Umbilical cord (tissue), 2 donors: ENCODE results near the gene TINAG. TPM values are rescaled to one million over a fixed set of nuclear protein-coding genes. Genes with fewer than 3 reads are reported as not detected.
"Not testable (repeated sequence)": the region's sequence is repeated elsewhere in the genome, so short reads cannot be mapped to it uniquely, and the experiment has no call there.

Experiments used
- DNase-seq: peaks from one replicate; pipeline ENCODE4 v3.0.0-alpha.2; 2015; ENCODE audit warnings: low spot score
- total RNA-seq: library from RNA; depleted of rRNA; stranded (reverse); fragments of >200 nt; gene quantifications from one replicate; pipeline ENCODE4 v1.2.3, GENCODE V29; 2014; ENCODE audit warnings: low replicate concordance; ENCODE audit not compliant: insufficient read depth

TINAG gene
- total RNA-seq, 1 donor from 2014 or later = 0.24 TPM

DNA sequence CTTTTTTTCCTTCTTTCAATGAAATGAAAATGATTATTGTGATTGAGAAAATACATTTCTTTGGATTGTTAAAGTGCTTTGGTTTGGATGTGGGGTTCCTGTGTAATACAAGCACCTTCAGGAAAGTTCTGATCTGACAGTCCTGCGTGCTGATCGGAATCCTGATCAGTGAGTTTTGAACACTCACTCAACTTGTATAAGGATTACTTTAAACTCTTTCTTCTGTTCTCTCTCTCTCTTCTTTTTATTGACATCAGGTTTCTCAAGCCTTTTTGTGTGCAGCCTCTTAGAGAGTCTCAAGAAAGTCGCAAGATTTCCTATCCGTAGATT lies 710 bp downstream of the TINAG start:
- DNase-seq = no peak

DNA sequence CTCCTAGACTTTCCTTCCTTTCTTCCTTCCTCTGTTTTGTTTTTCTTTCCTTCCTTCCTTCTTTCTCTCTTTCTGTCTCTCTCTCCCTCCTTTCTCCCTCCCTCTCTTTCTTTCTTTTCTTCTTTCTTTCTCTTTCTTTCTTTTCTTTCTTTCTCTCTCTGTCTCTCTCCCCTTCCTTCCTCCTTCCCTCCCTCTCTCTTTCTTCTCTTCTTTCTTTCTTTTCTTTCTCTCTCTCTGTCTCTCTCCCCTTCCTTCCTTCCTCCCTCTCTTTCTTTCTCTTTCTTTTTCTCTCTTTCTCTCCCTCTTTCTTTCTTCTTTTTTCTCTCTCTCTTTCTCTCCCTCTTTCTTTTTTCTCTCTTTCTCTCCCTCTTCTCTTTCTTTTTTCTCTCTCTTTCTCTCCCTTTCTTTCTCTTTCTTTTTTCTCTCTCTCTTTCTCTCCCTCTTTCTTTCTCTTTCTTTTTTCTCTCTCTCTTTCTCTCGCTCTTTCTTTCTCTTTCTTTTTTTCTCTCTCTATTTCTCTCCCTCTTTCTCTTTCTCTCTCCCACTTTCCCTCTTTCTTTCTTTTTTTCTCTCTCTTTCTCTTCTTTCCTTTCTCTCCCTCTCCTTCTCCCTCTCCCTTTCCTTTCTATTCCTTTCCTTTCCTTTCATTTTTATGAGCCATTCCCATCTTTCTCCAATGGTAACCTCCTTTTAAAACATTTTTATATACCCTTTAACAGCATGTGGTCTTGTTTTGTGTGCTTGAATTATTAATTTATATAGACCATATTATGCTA lies 2.3 kb downstream of the TINAG start:
- DNase-seq = no peak

DNA sequence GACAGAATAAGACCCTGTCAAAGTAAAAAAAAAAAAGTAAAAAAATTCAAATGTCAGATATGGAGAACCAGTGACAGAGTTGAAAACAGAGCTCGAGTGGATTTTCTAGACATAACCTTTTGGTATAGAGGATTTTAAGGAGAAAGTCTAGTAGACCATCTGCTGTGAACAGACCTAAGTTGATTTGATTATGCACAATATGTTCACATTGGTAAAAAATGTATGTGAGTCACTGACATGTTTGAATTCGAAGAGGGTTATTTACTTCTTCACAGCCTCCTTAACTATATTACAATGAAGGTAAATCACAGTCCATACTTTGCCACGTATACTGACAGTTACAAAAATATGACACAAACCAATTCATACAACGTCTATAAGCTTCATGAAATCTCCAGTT lies 7.4 kb downstream of the TINAG start:
- DNase-seq = no peak

DNA sequence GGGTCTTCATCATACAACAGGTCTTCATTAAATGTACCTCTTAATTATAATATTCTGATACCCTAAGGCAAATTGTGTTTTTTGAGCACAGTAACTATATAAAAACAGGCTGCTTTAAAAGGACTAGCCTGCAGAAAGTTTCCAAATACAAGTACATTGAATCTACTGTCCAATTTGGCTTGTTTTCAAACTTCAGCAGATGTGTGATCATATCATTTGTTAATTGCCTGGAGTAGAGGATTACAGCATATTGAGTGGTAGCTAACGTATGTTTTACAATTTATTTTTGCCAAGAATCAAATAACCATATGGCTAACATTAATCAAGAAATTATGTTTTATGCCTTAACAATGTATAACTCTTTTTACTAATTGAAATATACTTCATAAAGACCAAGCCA lies 12.6 kb downstream of the TINAG start:
- no peak for DNase-seq

DNA sequence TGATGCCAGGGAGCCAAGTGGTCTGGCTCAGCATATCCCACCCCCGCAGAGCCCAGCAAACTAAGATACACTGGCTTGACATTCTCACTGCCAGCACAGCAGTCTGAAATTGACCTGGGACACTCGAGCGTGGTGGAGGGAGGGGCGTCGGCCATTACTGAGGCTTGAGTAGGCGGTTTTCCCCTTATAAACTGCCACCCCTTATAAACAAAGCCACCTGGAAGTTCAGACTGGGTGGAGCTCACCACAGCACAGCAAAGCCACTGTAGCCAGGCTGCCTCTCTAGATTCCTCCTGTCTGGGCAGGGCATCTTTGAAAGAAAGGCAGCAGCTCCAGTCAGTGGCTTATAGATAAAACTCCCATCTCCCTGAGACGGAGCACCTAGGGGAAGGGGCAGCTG lies 19.4 kb downstream of the TINAG start:
- no peak for DNase-seq

DNA sequence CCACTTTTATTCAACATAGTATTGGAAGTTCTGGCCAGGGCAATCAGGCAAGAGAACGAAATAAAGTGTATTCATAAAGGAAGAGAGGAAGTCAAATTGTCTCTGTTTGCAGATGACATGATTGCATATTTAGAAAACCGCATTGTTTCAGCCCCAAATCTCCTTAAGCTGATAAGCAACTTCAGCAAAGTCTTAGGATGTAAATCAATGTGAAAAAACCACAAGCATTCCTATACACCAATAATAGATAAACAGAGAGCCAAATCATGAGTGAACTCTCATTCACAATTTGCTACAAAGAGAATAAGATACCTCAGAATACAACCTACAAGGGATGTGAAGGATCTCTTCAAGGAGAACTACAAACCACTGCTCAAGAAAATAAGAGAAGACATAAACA lies 23.3 kb downstream of the TINAG start:
- not testable (repeated sequence) for DNase-seq

DNA sequence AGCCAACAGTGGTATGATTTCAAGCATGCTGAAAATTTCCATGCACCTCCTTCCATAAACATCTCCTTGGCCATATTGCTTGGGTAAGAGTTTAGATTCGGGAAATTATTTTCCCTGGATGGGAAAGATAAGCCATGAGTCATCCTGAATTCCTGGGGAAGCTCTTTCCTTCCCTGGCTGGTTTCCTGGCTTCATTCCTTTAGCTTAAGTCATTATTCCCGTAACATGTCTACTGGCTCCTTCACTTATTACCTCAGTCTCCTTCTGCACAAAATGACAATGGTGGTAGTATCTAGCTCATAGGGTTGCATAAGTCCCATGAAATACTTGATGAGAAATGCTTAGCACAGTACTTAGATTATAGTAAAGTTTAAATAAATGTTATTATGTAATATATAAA lies 27.6 kb downstream of the TINAG start:
- DNase-seq = peak; percentile 47

DNA sequence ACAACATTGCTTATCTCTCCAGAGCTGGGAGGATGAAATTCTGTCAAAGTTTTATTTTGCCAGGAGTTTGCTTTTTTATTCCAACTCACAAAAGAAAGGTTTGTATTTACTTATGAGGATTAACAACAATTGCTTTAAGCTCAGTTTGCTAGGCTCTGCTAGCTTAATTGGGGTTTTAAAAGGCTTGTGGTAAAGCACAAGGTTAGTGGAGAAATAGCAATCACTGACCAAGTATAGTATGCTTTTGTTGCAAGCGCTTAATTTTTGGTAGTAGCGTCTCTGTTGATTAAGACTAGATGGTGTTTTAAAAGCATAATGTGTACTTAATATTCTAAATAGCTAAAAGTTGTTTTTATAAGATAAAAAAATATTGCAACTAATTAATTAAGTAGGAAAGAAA lies 45.7 kb downstream of the TINAG start:
- DNase-seq = no peak

DNA sequence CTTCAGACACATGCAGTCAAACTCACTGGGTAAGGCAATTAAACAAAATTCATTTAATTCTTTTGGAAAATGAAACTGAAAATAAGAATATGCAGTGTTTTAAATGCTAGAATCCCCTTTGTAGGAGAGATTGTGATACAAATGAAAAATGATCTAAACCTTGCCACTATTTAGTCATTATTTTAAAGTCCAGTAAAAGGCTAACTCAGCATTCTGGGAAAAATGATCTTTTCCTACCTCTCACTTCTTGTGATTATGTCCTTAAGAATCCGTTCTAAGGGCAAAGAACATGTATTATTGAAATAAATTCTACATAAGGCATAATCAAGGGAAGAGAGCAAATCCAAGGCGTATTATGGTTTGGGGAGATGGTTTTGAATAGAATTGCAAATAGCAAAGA lies 46.4 kb downstream of the TINAG start:
- no peak for DNase-seq

DNA sequence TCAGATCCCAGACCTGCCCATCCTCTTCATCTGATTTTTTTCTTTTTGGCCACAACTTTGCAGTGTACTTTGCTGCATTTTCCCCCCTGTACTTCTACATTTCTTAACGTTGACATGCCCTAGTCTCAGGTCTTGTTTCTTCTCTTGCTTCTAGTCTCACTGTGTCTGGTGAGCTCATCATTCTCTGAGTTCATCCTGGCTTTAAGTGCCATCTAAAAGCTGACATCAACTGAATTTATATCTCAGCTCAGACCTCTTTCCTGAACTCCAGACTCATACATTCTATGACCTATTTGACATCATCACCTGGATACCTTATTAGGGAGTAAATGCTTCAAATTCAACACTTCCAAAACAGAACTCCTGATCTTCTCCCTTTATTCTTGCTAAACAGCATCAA lies 48.9 kb downstream of the TINAG start:
- no peak for DNase-seq

DNA sequence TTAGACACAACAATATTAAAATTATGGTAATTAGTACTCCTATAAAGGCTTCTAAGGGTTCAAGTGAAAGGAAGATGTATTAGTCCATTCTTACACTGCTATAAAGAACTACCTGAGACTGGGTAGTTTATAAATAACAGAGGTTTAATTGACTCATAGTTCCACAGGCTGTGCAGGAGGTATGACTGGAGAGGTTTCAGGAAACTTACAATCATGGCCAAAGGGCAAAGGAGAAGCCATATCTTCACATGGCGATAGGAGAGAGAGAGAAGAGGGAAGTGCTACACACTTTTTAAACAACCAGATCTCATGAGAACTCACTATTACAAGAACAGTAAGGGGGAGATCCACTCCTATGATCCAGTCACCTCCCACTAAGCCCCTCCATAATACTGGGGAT lies 52.9 kb downstream of the TINAG start:
- no peak for DNase-seq

DNA sequence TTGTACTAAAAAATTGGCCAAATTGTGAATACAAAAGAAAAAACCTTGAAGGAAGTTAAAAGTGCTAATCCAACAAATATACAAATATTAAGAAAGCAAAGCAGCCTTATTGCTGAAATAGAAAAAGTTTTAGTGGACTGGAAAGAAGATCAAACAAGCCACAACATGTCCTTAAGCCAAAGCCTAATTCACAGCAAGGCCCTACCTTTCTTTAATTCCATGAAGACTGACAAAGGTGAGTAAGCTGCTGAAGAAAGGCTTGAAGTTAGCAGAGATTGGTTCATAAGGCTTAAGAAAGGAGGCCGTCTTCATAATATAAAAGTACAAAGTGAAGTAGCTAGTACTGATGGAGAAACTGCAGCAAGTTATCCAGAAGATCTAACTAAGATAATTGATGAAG lies 53.5 kb downstream of the TINAG start:
- no peak for DNase-seq

DNA sequence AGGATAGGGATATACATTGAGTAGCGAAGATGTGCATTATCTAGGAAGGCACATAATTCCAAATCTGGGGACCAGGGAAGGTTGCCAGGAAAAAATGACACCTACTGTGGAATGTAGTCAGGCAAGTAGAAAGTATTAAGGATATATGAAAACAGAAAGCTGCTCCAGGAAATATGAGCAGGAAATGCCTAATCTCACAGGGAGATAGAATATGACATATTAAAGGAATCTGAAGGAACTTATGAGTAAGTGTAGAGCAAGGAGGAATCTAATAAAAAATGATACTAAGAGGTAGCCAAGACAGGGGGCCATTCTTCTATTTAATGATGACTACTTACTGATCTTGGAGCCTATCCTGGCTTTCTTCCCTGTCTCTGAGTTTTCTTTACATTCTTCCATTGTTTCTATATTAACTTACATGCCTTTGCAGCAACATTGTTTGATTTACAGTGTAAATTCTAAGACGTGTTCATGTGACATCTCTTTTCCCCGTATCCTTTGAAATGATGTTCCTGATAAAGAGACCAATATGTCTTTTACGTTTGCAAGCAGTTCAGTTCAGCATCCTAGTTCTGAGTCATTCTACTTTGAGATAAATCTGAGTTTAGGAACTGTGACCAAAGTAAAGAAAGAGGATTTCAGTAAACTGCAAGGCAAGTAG lies 58.6 kb downstream of the TINAG start:
- DNase-seq = peak; percentile 38

DNA sequence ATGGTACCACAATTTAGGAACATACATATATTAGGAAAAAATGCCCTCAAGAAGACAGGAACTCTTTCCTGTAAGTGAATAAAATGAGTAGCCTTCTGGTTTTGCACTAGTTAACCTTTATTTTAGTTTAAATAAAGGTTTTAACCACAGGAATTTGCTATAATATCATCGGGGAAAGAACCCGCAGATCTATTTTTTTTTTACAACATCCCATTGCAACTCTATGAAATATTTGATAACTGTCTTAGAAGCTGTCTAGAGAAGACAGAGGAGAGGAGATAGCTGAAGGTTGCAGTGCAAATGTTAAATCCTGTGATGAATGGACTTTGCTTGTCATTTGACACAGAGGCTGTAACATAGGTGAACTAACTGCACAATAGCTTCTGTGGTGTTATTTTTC lies 69.5 kb downstream of the TINAG start:
- DNase-seq = no peak

DNA sequence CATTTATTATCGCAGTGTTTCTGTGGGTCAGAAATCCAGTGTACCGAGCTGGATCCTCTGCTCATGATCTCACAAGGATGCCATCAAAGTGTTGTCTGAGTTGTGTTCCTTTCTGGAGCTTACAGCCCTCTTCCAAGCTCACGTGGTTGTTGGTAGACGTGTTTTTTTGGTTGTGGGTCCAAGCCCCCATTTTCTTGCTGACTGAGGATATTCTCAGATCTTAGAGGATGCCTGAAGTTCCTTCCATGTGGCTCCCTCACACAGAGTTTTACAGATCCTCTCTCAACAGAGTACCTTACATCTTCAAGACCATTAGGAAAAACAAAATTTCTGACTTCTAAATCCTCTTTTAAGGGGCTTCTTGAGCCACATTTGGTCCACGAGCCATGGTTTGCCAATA lies 78.1 kb downstream of the TINAG start:
- DNase-seq = no peak

DNA sequence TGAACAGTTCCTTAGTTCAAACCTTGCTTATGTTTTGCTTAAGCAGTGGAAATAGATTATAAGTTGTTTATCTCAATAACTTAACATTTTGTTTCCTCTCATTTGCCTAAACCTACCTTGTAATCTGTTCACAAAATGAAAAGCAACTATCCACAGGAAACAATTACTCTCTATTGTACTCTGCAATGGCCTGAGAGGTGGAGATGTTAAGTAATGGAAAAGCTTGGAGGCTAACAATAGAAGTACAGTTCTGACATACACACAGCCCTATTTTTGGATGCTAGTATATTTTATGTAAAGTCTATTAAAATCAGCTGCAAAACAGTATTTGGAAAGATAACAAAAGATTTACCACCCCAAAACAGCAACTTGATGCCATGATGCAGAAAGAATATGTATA lies 82.1 kb downstream of the TINAG start:
- DNase-seq = no peak

DNA sequence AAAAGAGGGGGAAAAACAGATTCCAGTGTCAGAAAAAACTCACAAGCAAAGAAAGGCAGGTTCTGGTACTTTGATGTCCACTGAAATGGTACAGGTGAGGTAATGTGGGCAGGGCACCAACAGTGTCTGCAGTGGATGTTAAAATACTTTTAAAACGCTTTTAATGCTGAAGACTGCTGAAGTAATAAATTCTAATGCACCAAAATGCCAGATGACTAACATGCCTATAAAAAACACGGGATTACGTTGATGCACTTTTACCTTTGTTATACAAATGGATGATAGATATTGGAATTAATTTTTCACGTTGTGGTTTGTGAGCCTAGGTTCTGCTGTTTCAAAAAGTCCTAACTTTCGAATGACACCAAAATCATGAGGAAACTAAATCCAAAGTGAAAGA lies 83.3 kb downstream of the TINAG start:
- no peak for DNase-seq

DNA sequence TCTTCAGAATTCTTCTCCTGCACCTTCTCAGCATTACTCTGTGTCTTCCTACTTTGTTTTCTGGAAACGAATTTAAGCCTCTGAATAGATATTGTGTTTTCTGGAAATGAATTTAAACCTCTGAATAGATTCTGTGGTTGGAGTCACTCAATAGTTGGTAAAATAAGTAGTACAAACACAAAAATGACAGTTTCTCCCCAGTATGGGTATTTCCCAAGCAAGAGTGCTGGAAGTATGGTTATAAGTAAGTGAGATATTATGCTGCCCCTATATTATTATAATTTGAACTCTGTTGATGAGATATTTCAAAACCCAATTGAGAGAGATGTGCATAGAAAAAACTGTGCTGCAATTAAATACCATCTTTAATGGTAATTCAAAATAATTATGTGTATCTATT lies 94.9 kb downstream of the TINAG start:
- no peak for DNase-seq

DNA sequence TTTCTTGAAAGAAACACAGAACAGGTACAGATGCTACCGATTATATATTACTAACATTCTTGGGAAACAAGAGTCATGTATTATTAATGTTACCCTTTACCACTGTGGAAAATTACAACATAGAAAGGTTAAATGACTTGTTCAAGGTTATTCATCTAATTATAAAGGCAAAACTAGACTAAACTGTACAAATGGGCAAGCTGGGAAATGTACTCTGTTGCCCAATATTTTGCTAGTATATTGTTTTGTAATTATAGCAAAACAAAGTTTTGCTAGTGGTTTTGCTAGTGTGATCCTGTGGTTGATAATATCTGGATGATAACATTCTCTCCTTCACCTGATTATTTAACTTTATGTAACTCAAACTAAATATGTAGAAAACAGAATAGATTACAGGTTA lies 96.5 kb downstream of the TINAG start:
- no peak for DNase-seq

DNA sequence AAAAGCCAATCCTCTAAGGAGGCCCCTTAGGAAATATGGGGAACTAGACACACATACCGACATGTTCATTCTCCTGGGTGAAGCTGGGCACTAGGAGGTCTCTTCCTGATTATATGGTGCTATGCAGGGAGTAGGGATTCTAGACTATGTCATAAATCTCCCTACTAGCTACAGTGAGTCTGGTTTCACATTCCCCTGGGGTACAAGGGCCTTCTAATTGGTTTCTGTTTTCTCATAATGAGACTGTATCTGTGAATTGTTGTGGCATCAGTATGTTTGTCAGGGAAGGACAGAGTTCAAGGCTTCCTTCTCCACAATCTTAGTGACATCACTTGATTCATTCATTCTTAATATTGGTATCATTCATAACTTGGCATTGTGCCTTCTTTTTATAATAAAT lies 103.5 kb downstream of the TINAG start:
- no peak for DNase-seq

DNA sequence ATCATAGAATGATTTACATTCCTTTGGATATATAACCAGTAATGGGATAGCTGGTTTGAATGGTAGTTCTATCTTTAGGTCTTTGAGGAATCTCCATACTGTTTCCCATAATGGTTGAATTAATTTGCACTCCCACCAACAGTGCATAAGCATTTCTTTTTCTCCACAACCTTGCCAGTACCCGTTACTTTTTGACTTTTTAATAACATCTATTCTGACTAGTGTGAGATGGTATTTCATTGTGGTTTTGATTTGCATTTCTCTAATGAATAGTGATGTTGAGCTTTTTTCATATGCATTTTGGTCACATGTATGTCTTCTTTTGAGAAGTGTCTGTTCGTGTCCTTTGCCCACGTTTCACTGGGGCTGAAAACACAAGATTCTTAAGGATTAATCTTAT lies 107.3 kb downstream of the TINAG start:
- DNase-seq = no peak

DNA sequence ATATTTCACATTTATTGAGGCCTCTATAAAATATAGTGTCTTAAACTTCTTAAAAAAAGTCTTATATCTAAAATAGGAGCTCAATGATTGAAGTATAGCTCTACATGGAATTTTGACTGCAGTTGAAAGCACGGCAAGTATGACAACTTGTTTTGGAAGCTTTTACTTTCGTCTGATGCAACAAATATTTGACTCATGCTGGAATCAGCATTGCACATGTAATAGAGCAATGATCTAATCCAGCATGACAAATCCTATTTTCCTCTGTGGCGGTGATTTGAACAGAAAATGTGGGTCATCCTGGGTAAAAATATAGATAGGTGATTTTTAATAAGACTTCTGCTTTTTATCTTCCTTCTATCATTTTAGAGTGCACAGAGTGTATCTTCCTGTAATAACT lies 111.6 kb downstream of the TINAG start:
- peak; percentile 13 for DNase-seq

DNA sequence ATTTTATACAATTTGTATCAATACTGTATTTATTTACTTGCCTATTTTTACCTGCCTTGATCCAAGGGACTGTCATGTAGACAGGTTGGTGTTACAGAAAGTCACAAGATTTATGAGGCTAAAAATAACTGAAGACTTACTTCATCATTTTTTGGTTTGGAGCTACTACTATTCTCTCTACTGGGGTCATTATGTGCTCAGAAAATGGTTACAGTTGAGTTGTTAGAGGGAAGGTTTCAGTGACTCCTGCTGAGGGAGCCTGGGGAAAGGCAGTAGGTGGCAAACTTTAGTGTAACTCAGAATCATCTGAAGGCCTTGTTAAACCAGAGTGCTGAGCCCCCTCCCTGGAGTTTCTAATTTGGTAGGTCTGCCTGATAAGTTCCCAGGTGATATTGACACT lies 118.8 kb downstream of the TINAG start:
- DNase-seq = no peak
